Measurements from ENCODE around the gene CREB5.

DNA sequence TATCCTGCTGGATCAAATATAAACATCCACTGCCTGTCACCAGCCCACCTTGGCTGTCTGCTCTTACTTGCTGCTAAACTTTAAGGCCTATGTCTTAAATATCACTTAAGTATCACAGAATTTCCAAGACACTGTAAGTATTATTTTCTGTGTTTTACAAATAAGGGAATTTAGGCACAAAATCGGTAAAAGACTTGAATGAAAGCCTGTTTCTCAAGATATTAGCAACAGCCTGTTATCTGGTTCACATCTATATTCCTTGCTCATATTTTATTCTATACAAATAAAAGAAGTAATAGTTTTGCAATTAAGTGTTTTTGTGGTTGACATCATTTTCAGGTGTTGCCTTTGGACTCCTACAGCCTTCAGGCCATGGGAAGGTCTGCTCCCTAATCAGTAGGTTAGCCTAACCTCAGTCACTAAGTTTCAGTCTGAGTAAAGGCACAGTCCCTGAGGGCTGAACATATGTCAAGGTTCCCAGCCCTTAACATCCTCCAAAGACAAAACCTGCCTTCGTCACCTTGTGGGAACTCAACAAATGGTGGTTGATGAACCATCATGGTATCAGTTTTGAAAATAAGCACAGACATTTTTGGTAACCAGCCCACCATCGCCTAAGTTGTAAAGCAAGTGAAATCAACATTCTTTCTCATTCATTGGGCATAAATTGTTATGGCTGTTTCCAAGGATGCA is 127.1 kb downstream of the CREB5 start:
- no peak for TF ChIP-seq POLR2A (IDR thresholded peaks at IDR 0.05)
- TF ChIP-seq, protein P1, sequence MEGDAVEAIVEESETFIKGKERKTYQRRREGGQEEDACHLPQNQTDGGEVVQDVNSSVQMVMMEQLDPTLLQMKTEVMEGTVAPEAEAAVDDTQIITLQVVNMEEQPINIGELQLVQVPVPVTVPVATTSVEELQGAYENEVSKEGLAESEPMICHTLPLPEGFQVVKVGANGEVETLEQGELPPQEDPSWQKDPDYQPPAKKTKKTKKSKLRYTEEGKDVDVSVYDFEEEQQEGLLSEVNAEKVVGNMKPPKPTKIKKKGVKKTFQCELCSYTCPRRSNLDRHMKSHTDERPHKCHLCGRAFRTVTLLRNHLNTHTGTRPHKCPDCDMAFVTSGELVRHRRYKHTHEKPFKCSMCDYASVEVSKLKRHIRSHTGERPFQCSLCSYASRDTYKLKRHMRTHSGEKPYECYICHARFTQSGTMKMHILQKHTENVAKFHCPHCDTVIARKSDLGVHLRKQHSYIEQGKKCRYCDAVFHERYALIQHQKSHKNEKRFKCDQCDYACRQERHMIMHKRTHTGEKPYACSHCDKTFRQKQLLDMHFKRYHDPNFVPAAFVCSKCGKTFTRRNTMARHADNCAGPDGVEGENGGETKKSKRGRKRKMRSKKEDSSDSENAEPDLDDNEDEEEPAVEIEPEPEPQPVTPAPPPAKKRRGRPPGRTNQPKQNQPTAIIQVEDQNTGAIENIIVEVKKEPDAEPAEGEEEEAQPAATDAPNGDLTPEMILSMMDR (IDR thresholded peaks at IDR 0.05 in 4 of 5, conservative IDR thresholded peaks at IDR 0.05 in 1 of 5), result no peak

Data from gastrocnemius medialis (tissue), 4 donors.